Measurements from ENCODE around the gene MEGF9. TPM values are rescaled to one million over a fixed set of nuclear protein-coding genes. Genes with fewer than 3 reads are reported as not detected.

Gene MEGF9
- total and polyA plus RNA-seq, 2 donors (not counting 3 experiments of a cell fraction or from before 2014, with no cell fraction given), result 4.0 to 13.0 TPM

DNA sequence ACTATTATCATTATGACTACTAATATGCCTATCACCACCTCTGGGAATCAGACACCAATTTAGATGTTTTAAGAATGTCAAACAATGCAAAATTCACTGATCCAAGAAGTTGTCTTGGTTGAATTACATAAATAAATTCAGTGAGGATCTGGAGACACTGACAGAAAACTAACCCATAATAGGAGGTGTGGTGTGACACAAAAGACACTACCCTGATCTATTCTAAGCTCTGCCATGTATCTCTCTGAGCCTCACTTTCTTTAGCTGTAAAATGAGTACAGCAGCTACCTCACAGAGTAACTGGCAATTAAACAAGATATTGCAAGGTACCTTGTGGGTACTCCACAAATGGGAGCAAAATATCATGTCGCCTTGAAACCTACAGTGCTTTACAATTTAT lies 141.8 kb downstream of the MEGF9 start:
- no TSS peak for BruUV-seq (replicated peaks)
- intact Hi-C loops (cut with micrococcal nuclease) (no loop called here), dilution Hi-C loops (cut with MboI; ENCODE audit: extremely low pct_ligation_motif_present, low sequenced_read_pairs) (no loop called here)
- no peak overlapping the region for H3K9ac ChIP-seq (replicated peaks; ENCODE audit: extremely low read depth, insufficient read depth, low read length)
- DNase-seq (ENCODE audit: low read depth, low spot score) (no peak), FAIRE-seq (no peak)
- H3K36me3 ChIP-seq (ENCODE audit: control insufficient read depth in 2 of 2, extremely low read depth in 1 of 2, insufficient read depth in 2 of 2, low read length in 2 of 2), result peaks cover 10 to 14% of the 10 kb centered on the region in 2 experiments
- no peaks in the 10 kb centered on the region for H3K4me1 ChIP-seq (ENCODE audit: control insufficient read depth, extremely low read depth, insufficient read depth, low read length)
- H2AFZ ChIP-seq (ENCODE audit: low read depth, low read length), result no peak overlapping the region
- no peak overlapping the region for H3K4me3 ChIP-seq (replicated peaks in 1 of 3; ENCODE audit: insufficient read depth in 1 of 3, low read depth in 1 of 3, low read length in 3 of 3)
- no peaks in the 10 kb centered on the region for H3K27me3 ChIP-seq (ENCODE audit: control insufficient read depth in 2 of 2, insufficient read depth in 2 of 2, low read length in 2 of 2)
- no peaks in the 10 kb centered on the region for H3K9me1 ChIP-seq (replicated peaks; ENCODE audit: control insufficient read depth, extremely low read depth, insufficient read depth, low read length)
- H3K9me3 ChIP-seq (replicated peaks; ENCODE audit: control insufficient read depth, insufficient read depth, low read length), result no peaks in the 10 kb centered on the region
- H3K27ac ChIP-seq (ENCODE audit: insufficient read depth, low read depth, low read length), result no peak overlapping the region
- no peaks in the 10 kb centered on the region for H4K20me1 ChIP-seq (replicated peaks; ENCODE audit: control insufficient read depth, extremely low read depth, insufficient read depth, low read length)
- TF ChIP-seq POLR2AphosphoS5 (IDR thresholded peaks at IDR 0.05; ENCODE audit: insufficient read depth, low read depth, low read length) (no peak), EZH2 (IDR thresholded peaks at IDR 0.05; ENCODE audit: borderline replicate concordance, low read depth, low read length, severe bottlenecking) (no peak), MYC (IDR thresholded peaks at IDR 0.05; ENCODE audit: low read depth, low read length) (no peak), POLR2A (IDR thresholded peaks at IDR 0.05; ENCODE audit: low read depth, low read length) (no peak)
- TF ChIP-seq, protein P1, sequence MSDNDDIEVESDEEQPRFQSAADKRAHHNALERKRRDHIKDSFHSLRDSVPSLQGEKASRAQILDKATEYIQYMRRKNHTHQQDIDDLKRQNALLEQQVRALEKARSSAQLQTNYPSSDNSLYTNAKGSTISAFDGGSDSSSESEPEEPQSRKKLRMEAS (IDR thresholded peaks at IDR 0.05; ENCODE audit: insufficient read depth, insufficient read length), result no peak
- POLR2A ChIA-PET, result no interaction called here
- no peak overlapping the region for H3K4me2 ChIP-seq (ENCODE audit: insufficient read depth, low read length)
- peaks cover 42% of the 10 kb centered on the region for H3K79me2 ChIP-seq (ENCODE audit: control insufficient read depth, insufficient read depth, low read length)
- CTCF ChIA-PET, result interaction anchor here (0.6 kb wide), 1 partner anchor 158 kb away, joined by 3 read pairs; no protein-coding TSS in a partner anchor

DNA sequence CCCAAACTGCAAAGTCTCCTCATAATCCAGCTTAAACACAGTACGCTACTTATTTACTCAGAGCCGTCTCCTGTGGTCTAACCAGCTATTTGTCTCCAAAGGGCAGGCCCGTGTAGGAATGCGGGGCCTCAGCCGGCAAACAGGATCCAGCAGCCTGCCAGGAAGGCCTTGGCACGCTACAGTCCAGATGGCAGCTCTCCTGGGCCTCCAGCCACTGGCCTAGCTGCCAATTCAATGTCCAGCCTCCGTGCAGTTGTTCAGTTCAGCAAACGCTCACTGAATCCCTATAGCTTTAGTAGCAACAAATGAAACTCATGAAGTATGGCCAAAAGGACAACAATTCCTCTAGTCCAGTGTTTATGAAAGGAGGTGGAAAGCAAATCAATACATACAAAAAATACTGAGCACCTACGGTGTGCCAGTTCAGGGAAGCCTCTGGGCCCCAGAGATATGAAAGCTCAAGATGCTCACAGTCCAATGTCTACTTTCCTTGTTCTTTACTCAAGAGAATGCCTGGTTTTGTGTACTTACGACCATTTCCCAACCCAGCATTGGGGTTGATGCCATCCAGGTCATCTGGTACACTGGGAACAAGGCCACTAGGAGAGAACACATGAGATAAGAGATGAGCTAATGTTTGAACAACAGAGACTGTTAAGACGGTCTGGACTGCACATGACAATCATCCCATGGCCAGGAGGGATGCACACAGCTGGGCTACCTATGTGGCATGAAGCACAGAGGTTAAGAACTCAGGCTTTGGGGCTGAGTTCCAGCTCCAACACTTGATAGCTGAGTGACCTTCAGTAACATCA lies 142.6 kb downstream of the MEGF9 start:
- Histone ChIP-seq H3K4me1 (ENCODE audit: control insufficient read depth, extremely low read depth, insufficient read depth, low read length) (no peaks in the 10 kb centered on the region), H3K9me1 (replicated peaks; ENCODE audit: control insufficient read depth, extremely low read depth, insufficient read depth, low read length) (no peaks in the 10 kb centered on the region), H3K27me3 (ENCODE audit: control insufficient read depth in 2 of 2, insufficient read depth in 2 of 2, low read length in 2 of 2) (no peaks in the 10 kb centered on the region), H3K79me2 (ENCODE audit: control insufficient read depth, insufficient read depth, low read length) (peaks cover 34% of the 10 kb centered on the region), H3K36me3 (ENCODE audit: control insufficient read depth in 2 of 2, extremely low read depth in 1 of 2, insufficient read depth in 2 of 2, low read length in 2 of 2) (peaks cover 10 to 14% of the 10 kb centered on the region in 2 experiments), H3K27ac (ENCODE audit: insufficient read depth, low read depth, low read length) (no peak overlapping the region), H3K9me3 (replicated peaks; ENCODE audit: control insufficient read depth, insufficient read depth, low read length) (no peaks in the 10 kb centered on the region), H3K9ac (replicated peaks; ENCODE audit: extremely low read depth, insufficient read depth, low read length) (no peak overlapping the region), H3K4me2 (ENCODE audit: insufficient read depth, low read length) (no peak overlapping the region), H4K20me1 (replicated peaks; ENCODE audit: control insufficient read depth, extremely low read depth, insufficient read depth, low read length) (no peaks in the 10 kb centered on the region), H3K4me3 (replicated peaks in 1 of 3; ENCODE audit: insufficient read depth in 1 of 3, low read depth in 1 of 3, low read length in 3 of 3) (no peak overlapping the region), H2AFZ (ENCODE audit: low read depth, low read length) (no peak overlapping the region)
- intact Hi-C loops (cut with micrococcal nuclease) (no loop called here), dilution Hi-C loops (cut with MboI; ENCODE audit: extremely low pct_ligation_motif_present, low sequenced_read_pairs) (no loop called here)
- CTCF ChIA-PET, result interaction anchor here (0.6 to 0.9 kb wide), 2 partner anchors 40 to 159 kb away, joined by 3 read pairs; no protein-coding TSS in a partner anchor
- no peak for DNase-seq (ENCODE audit: low read depth, low spot score)
- POLR2A ChIA-PET, result no interaction called here
- FAIRE-seq, result no peak
- TF ChIP-seq, protein P1 (IDR thresholded peaks at IDR 0.05; ENCODE audit: insufficient read depth, insufficient read length), result no peak
- TF ChIP-seq MYC (IDR thresholded peaks at IDR 0.05; ENCODE audit: low read depth, low read length), result no peak
- no peak for TF ChIP-seq POLR2A (IDR thresholded peaks at IDR 0.05; ENCODE audit: low read depth, low read length)
- no peak for TF ChIP-seq POLR2AphosphoS5 (IDR thresholded peaks at IDR 0.05; ENCODE audit: insufficient read depth, low read depth, low read length)
- TF ChIP-seq EZH2 (IDR thresholded peaks at IDR 0.05; ENCODE audit: borderline replicate concordance, low read depth, low read length, severe bottlenecking), result no peak
- no peak for TF ChIP-seq GATA2 (IDR thresholded peaks at IDR 0.05; ENCODE audit: insufficient read depth, insufficient read length, low read depth, low read length)
- no peak for TF ChIP-seq JUN (IDR thresholded peaks at IDR 0.05; ENCODE audit: borderline replicate concordance, insufficient read depth, insufficient read length, low read depth)
- TF ChIP-seq, protein P2, sequence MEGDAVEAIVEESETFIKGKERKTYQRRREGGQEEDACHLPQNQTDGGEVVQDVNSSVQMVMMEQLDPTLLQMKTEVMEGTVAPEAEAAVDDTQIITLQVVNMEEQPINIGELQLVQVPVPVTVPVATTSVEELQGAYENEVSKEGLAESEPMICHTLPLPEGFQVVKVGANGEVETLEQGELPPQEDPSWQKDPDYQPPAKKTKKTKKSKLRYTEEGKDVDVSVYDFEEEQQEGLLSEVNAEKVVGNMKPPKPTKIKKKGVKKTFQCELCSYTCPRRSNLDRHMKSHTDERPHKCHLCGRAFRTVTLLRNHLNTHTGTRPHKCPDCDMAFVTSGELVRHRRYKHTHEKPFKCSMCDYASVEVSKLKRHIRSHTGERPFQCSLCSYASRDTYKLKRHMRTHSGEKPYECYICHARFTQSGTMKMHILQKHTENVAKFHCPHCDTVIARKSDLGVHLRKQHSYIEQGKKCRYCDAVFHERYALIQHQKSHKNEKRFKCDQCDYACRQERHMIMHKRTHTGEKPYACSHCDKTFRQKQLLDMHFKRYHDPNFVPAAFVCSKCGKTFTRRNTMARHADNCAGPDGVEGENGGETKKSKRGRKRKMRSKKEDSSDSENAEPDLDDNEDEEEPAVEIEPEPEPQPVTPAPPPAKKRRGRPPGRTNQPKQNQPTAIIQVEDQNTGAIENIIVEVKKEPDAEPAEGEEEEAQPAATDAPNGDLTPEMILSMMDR (IDR thresholded peaks at IDR 0.05; ENCODE audit: extremely low read depth in 1 of 2, insufficient read depth in 1 of 2, low read depth in 1 of 2, low read length in 2 of 2), result no peak
- TF ChIP-seq FOS (IDR thresholded peaks at IDR 0.05; ENCODE audit: borderline replicate concordance, insufficient read depth, low read length), result no peak
- no TSS peak for BruUV-seq (replicated peaks)
